Fibroblast of skin of abdomen (primary cell): ENCODE measurements around the gene ICAM1.

Experiments
- DNase-seq: peaks from one replicate; pipeline ENCODE4 v3.0.0-alpha.2; 2013

The ICAM1 gene

DNA sequence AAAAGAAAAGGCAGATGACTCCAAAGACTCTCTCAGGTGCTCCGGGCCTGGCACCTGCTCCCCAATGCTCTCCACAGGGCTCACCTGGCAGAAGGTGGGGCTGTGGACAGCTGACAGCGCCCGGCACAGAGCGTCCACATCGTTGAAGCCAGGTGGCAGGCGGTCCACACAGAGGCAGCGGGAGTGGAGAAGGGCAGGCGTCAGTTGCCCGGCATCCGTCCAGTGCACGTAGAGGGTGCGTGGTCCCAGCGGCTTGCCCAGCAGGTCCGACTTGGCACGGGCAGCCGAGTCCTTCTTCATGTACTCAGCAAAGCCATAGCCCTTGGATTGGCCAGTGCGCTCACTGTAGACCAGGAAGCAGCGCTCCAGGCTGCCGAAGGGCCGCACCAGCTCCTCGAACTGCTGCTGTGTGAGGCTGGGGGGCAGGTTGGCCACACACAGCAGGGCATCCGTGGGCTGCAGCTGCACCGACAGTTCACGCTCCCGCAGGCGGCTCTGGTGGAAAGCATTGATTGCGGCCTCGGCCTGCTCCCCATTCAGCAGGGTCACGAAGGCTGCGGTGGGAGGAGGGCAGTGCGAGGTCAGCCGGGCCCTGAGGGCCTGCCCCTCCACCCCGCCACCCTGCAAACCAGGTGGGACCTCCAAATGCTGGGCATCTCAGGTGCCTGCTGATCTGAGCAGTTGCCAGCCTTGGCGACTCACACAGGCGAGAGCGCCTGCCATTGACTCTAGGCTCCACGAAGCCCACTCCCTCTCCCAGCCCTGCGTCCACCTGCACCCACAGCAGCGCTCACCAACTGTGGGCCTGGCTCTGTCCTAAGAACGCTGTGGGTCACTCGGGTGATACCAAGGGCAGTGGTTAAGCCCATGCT is 57.9 kb downstream of the ICAM1 start:
- no peak for DNase-seq

DNA sequence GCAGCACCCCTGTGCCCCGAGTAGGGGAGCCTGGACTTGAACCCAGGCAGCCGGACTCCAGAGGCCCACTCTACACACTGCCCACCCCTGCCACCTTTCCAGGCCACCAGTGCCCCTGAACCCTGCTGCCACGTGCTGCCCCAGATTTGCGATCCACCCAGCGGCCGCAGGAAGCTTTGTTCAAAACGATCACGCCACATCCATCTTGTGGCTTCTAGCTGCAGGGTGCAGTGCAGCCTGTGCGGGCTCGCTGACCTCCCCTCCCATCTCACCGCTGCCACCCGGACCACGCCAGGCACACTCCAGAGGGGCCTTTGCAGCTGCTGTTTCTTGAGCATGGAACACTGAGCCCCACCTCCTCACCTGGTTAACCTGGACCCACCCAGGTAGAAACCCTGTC is 58.6 kb downstream of the ICAM1 start:
- DNase-seq = no peak

DNA sequence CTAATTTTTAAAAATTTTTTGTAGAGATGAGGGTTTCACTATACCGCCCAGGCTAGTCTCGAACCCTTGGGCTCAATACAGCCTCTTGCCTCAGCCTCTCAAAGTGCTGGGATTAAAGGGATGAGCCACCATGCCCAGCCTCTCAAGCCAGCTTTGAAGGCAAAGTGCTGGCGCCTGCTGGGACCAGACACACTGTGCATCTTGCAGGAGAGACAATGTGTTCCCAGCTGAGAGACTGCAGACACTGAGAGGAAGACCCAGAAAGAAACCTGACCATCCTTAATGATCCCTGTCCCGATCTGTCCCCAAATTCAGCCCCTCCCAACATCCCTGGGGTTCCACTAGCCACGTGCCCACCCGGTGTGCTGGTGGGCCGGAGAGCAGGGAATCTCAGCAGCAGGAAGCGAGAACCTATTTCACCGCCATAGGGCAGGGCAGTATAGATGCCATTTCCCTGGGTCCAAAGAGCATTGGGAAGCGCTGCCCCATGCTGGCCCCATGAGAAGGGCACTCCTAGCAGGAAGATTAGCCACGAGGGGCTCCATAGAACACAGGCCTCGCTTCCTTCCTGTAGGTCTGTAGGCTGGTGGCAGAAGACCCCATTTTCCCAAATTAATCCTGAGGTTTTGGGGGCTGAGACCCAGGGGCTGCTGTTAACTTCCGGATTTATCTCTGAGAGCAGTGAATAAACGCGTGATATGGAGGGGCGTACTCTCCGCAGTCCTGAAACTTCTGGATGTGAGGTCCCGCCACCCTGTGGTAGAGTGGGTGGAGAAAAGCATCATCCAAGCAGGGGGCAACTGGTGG is 61.4 kb downstream of the ICAM1 start:
- no peak for DNase-seq

DNA sequence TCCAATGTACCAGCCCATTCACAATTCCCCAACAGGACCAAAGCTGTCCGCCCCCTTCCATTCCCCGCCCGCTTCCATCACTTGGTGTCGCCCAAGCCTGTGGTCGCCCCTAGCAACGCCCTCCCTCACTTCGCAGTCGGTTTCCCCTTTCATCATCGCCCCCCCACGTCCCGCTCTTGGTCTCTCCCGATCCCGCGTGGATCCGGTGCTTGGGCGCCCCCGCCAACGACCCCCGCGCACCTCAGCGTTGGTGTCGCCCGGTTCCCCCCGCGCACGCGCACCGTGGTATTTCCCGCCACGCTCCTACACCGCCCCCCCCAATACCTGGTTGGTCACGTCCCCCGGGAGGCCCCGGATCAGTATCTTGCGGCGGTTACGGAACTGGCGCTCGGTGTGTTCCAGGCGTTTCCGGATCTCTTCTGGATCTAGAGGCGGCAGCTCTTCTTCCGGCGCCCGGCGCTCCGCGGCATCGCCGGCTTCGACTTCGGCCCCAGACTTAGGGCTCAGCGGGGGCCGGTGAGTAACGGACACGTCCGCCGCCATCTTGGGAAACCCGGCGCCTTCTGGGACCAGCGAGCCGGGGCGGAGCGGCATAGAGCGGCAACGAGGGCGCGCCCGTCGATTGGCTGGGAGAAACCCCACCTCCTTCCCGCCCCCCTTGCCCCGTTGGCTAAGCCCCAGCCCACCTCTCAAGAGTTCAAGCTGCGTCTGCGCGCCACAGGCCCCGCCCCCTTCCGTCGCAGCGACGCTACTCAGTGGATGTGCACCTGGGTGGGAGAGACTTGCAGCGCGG is 62.2 kb downstream of the ICAM1 start, which contains the start of gene RAVER1:
TSS of gene RAVER1 (minus strand) at position 565 of the 793 bp plus-strand sequence. CDS start at position 543, 22 bp downstream.
- DNase-seq = peak; percentile 97

DNA sequence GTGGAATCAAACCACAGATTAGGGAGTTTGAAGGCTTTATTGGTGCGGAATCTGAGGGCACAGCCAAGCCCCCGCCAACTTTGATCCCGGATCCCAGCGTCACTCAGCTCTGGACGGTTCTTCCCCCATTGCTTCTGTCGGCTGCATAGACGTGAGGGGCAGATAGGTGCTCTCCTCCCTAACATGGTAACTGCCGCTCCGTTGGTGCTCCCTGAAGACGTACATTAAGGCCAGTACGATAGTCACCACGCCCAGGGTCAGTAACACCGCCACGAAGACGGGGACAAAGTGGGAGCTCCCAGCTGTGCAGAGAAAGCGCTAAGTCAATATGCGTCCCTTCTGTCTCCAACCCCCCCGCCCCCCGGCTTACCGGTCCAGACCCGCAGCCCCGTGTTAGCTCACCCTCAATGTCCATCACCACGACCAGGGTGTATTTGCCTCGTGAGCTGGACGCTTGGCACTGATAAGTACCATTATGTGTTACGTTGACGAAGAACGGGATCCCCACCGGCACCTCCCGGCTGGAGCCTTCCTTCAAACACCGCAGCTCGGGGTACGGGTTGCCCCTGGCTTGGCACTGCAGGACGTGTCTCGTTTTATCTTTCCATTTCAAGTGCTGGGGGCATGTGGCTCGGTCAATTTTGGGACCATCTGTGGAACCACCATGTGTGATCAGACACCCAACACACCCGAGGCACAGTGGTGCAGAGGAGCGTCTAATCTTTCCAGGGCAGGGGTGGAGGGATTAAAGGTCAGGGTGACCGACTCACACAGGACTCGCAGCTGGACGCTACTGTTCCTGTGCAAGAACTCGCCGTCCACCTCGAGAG is 63.1 kb downstream of the ICAM1 start:
- DNase-seq = no peak

DNA sequence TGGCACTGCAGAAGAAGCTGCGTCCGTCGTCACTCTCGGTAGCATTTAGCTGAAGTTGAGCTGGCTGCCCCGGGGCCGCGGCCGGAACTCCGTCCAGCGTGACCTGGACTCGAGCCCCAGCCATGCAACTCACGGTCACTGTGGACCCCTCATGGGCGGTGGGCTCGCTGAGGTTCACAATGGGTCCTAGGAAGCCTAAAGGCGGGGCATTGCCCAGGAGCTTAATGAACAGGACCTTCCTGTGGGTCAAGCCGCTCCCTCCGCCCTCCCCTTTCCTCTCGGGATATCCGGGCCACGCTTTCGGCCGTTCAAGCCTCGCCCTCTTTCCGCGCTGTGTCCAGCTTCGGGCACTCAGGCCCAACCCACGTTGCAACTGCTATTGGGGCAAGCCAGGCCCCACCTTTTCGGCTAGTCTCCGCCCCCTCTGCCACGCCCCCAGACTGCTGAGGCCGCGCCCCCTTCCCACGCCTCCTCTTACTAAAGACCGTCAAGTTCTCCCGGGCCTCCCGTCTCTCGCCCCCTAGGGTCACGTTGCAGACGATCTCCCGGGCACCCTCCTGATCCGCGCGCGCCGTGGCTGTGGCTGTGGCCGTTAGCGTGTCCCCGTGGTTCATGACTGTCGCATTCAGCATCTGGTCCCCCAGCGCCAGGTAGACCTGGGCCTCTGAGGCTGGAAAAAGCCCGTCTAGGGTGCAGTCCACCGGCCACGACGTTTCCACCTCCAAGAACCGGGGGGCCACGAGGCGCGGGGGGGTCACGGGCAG is 63.9 kb downstream of the ICAM1 start:
- peak; percentile 88 for DNase-seq

DNA sequence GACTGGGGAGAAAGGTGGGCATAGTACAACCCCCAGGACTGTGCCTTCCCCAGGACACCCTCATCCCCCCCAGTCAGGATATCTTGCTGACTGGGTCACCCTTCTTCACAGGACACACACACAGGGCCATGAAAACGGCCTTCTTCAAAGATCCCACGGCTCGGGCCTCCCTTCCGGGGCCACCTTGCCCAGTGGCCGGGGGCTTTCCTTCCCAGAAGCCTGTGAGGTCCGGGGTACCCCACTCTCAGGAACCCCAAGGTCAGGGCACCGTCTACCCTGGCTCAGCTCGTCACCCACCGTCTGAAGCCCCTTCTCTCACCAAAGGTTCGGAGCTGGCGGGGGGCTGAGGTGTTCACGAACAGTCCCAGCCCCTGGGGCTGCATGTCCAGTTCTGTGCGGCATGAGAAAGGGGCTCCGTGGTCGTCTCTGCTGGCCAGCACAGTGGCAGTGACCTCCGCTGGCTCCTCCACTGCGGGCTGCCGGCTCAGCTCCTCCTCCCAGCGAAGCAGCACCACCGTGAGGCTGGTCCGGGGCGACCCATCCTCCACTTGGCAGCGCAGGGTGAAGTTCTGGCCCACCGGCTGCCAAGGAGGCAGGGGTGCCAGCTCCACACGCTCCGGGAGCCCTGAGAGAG is 64.5 kb downstream of the ICAM1 start:
- DNase-seq = no peak
